Fibroblast of lung (primary cell): ENCODE results near the gene FAM184A.

ENCODE experiments used
- EZH2 ChIP-seq: IDR thresholded peaks from 2 replicates; pipeline ENCODE4 v1.5.1; 2012; ENCODE audit warnings: low read length, control low read depth, mild to moderate bottlenecking; ENCODE audit errors: missing control alignments
- TF ChIP-seq, protein P1 (sequence below), 2 donors: IDR thresholded peaks in 1 of 2; conservative IDR thresholded peaks in 1 of 2; 1 replicate in 1 of 2; 2 replicates in 1 of 2; pipeline ENCODE4 v1.5.1; 2011 to 2012; ENCODE audit warnings: low read length in 2 of 2, control low read depth in 1 of 2, inconsistent platforms in 1 of 2, low read depth in 1 of 2, mild to moderate bottlenecking in 1 of 2

- TF ChIP-seq, protein P1, sequence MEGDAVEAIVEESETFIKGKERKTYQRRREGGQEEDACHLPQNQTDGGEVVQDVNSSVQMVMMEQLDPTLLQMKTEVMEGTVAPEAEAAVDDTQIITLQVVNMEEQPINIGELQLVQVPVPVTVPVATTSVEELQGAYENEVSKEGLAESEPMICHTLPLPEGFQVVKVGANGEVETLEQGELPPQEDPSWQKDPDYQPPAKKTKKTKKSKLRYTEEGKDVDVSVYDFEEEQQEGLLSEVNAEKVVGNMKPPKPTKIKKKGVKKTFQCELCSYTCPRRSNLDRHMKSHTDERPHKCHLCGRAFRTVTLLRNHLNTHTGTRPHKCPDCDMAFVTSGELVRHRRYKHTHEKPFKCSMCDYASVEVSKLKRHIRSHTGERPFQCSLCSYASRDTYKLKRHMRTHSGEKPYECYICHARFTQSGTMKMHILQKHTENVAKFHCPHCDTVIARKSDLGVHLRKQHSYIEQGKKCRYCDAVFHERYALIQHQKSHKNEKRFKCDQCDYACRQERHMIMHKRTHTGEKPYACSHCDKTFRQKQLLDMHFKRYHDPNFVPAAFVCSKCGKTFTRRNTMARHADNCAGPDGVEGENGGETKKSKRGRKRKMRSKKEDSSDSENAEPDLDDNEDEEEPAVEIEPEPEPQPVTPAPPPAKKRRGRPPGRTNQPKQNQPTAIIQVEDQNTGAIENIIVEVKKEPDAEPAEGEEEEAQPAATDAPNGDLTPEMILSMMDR (conservative IDR thresholded peaks at IDR 0.05 in 1 of 2, IDR thresholded peaks at IDR 0.05 in 1 of 2; ENCODE audit: low read depth in 1 of 2, low read length in 2 of 2): no peak
- no peak for TF ChIP-seq EZH2
Observed at GRCh38 chr6:119075200-119075981, 3.1 kb downstream of the FAM184A start.
